H1 (cell line): Measurements from ENCODE around the gene CCN6. TPM values are rescaled to one million over a fixed set of nuclear protein-coding genes. Genes with fewer than 3 reads are reported as not detected.

Experiments used
- CTCF ChIA-PET: fragments of 300-600 bp; sonication (Branson Sonifier 250); formaldehyde crosslinking; loops from one replicate; lab custom pipeline; 2021; ENCODE audit not compliant: partially characterized antibody; lab: Charles Lee
- POLR2A ChIA-PET: fragments of 300-600 bp; sonication (Branson Sonifier 250); formaldehyde crosslinking; loops from one replicate; lab custom pipeline; 2021; ENCODE audit warnings: inconsistent platforms; ENCODE audit not compliant: partially characterized antibody; lab: Charles Lee
- DNase-seq, 2 experiments: peaks; one replicate each; pipeline versions ENCODE4 v3.0.0 to v3.0.0-alpha.2; 2010 to 2022; ENCODE audit warnings: low spot score in 2 of 2, low read depth in 1 of 2, mixed read lengths in 1 of 2
- FAIRE-seq: peaks from 2 replicates; lab custom pipeline; 2011; peaks lifted over from hg19 to GRCh38; lab: Jason Lieb, UNC
- H2AFZ ChIP-seq: 2 replicates; pipeline ENCODE4 v1.8.1; 2012; ENCODE audit warnings: low read length, inconsistent platforms
- H2AK5ac ChIP-seq: 2 replicates; pipeline ENCODE4 v1.6.1; 2013; ENCODE audit warnings: low read depth, low read length
- H2BK120ac ChIP-seq: replicated peaks from 2 replicates; pipeline ENCODE3; 2013; ENCODE audit warnings: low read depth, low read length, inconsistent platforms
- H2BK12ac ChIP-seq: 2 replicates; pipeline ENCODE4 v1.6.1; 2013; ENCODE audit warnings: low read depth, low read length
- H2BK15ac ChIP-seq: 2 replicates; pipeline ENCODE4 v1.6.1; 2013; ENCODE audit warnings: low read length
- H2BK20ac ChIP-seq: 2 replicates; pipeline ENCODE4 v1.6.1; 2013; ENCODE audit warnings: low read length
- H2BK5ac ChIP-seq: 2 replicates; pipeline ENCODE4 v1.6.1; 2013; ENCODE audit warnings: low read depth, low read length
- H3K14ac ChIP-seq: 2 replicates; pipeline ENCODE4 v1.6.1; 2013; ENCODE audit warnings: inconsistent platforms; ENCODE audit not compliant: insufficient read length
- H3K18ac ChIP-seq: 2 replicates; pipeline ENCODE4 v1.6.1; 2013; ENCODE audit warnings: low read length; ENCODE audit errors: extremely low read depth
- H3K23ac ChIP-seq: 2 replicates; pipeline ENCODE4 v1.6.1; 2013; ENCODE audit warnings: inconsistent platforms; ENCODE audit not compliant: insufficient read length
- H3K23me2 ChIP-seq: 2 replicates; pipeline ENCODE4 v1.6.1; 2013; ENCODE audit warnings: low read depth, low read length
- H3K27ac ChIP-seq: 2 replicates; pipeline ENCODE4 v1.6.1; 2011; ENCODE audit warnings: low read depth, low read length, inconsistent platforms
- H3K27me3 ChIP-seq, 4 experiments: replicated peaks in 1 of 4; 1 replicate in 1 of 4; 2 replicates in 3 of 4; pipeline versions ENCODE4 v1.6.1 to v1.8.1; 2011 to 2013; ENCODE audit warnings: low read length in 3 of 4, mild to moderate bottlenecking in 3 of 4, inconsistent platforms in 2 of 4, mixed read lengths in 2 of 4, moderate library complexity in 1 of 4; ENCODE audit not compliant: control insufficient read depth in 3 of 4, insufficient read depth in 3 of 4; ENCODE audit errors: extremely low read depth in 1 of 4
- H3K36me3 ChIP-seq, 4 experiments: 2 replicates each; pipeline versions ENCODE4 v1.6.1 to v1.8.1; 2011 to 2013; ENCODE audit warnings: mild to moderate bottlenecking in 4 of 4, low read length in 3 of 4, moderate library complexity in 2 of 4, control low read depth in 1 of 4, inconsistent platforms in 1 of 4; ENCODE audit not compliant: insufficient read depth in 4 of 4, control insufficient read depth in 2 of 4
- H3K4ac ChIP-seq: replicated peaks from 2 replicates; pipeline ENCODE3; 2013; ENCODE audit warnings: low read length, low read depth, mixed read lengths, inconsistent platforms; ENCODE audit not compliant: insufficient read length
- H3K4me1 ChIP-seq, 4 experiments: replicated peaks in 1 of 4; 1 replicate in 1 of 4; 2 replicates in 3 of 4; pipeline versions ENCODE4 v1.6.1 to v1.8.1; 2011 to 2013; ENCODE audit warnings: low read length in 3 of 4, inconsistent platforms in 2 of 4, mixed read lengths in 1 of 4; ENCODE audit not compliant: insufficient read depth in 4 of 4, control insufficient read depth in 3 of 4
- H3K4me2 ChIP-seq, 2 experiments: 2 replicates each; pipeline versions ENCODE4 v1.6.1 to v1.8.1; 2011 to 2013; ENCODE audit warnings: low read depth in 2 of 2, low read length in 2 of 2, control low read depth in 1 of 2, inconsistent platforms in 1 of 2, mild to moderate bottlenecking in 1 of 2; ENCODE audit not compliant: insufficient read depth in 1 of 2
- H3K4me3 ChIP-seq, 4 experiments: fragments of 200-600, 300-600 bp in 1 of 4; sonication (generic), shearing (Covaris generic), sonication (Bioruptor Twin) in 1 of 4; 2 replicates each; pipeline versions ENCODE4 v1.5.1 to v1.8.1; 2011 to 2016; ENCODE audit warnings: low read length in 4 of 4, low read depth in 3 of 4, control low read depth in 2 of 4, inconsistent platforms in 2 of 4, mild to moderate bottlenecking in 2 of 4, mixed read lengths in 1 of 4, moderate library complexity in 1 of 4; ENCODE audit not compliant: insufficient read depth in 2 of 4; ENCODE audit errors: extremely low read depth in 1 of 4
- H3K56ac ChIP-seq: replicated peaks from 2 replicates; pipeline ENCODE3; 2013; ENCODE audit warnings: low read depth, mild to moderate bottlenecking, mixed read lengths, low read length, inconsistent platforms; ENCODE audit not compliant: insufficient read length
- H3K79me1 ChIP-seq: 2 replicates; pipeline ENCODE4 v1.6.1; 2013; ENCODE audit warnings: low read depth, low read length, control low read depth
- H3K79me2 ChIP-seq, 2 experiments: 2 replicates each; pipeline versions ENCODE4 v1.6.1 to v1.8.1; 2012 to 2013; ENCODE audit warnings: low read length in 2 of 2, mild to moderate bottlenecking in 2 of 2, inconsistent platforms in 1 of 2; ENCODE audit not compliant: insufficient read depth in 2 of 2, control insufficient read depth in 1 of 2
- H3K9ac ChIP-seq, 4 experiments: replicated peaks in 1 of 4; 1 replicate in 1 of 4; 2 replicates in 3 of 4; pipeline versions ENCODE4 v1.6.1 to v1.8.1; 2011 to 2013; ENCODE audit warnings: low read depth in 3 of 4, low read length in 3 of 4, control low read depth in 2 of 4, mild to moderate bottlenecking in 2 of 4, moderate library complexity in 2 of 4, inconsistent platforms in 1 of 4; ENCODE audit errors: extremely low read depth in 1 of 4
- H3K9me3 ChIP-seq, 2 experiments: 2 replicates each; pipeline versions ENCODE4 v1.6.1 to v1.8.1; 2012 to 2013; ENCODE audit warnings: mild to moderate bottlenecking in 2 of 2, moderate library complexity in 2 of 2, control low read depth in 1 of 2, inconsistent platforms in 1 of 2, low read depth in 1 of 2, low read length in 1 of 2, mixed read lengths in 1 of 2; ENCODE audit not compliant: insufficient read depth in 2 of 2
- H4K20me1 ChIP-seq, 2 experiments: replicated peaks in 1 of 2; 2 replicates each; pipeline versions ENCODE3 to v1.8.1; 2011 to 2013; ENCODE audit warnings: inconsistent platforms in 2 of 2, low read length in 2 of 2, mild to moderate bottlenecking in 1 of 2; ENCODE audit not compliant: insufficient read depth in 2 of 2, control insufficient read depth in 1 of 2
- H4K5ac ChIP-seq: 2 replicates; pipeline ENCODE4 v1.6.1; 2013; ENCODE audit warnings: low read length, low read depth, mixed read lengths, inconsistent platforms; ENCODE audit not compliant: insufficient read length
- H4K8ac ChIP-seq: 2 replicates; pipeline ENCODE4 v1.8.0; 2013; ENCODE audit warnings: mild to moderate bottlenecking, moderate library complexity, low read length, inconsistent platforms; ENCODE audit not compliant: insufficient read depth; ENCODE audit errors: extremely low read depth
- H4K91ac ChIP-seq: replicated peaks from 2 replicates; pipeline ENCODE3; 2013; ENCODE audit warnings: low read length, mixed read lengths, inconsistent platforms; ENCODE audit not compliant: insufficient read length
- ATF3 ChIP-seq: IDR thresholded peaks from 2 replicates; pipeline ENCODE4 v1.6.1; 2011; ENCODE audit warnings: low read depth, mild to moderate bottlenecking, low read length; ENCODE audit not compliant: insufficient read depth
- BACH1 ChIP-seq: IDR thresholded peaks from 2 replicates; pipeline ENCODE4 v1.6.1; 2012; ENCODE audit warnings: low read length, improper control_type of control experiment
- CBX8 ChIP-seq: fragments of 300-800, 300-1000 bp; sonication (generic); IDR thresholded peaks from 2 replicates; pipeline ENCODE4 v1.7.1; 2016; ENCODE audit warnings: low read depth, low read length, borderline replicate concordance
- FOSL1 ChIP-seq: IDR thresholded peaks from 2 replicates; pipeline ENCODE4 v1.6.1; 2011; ENCODE audit warnings: mild to moderate bottlenecking, low read depth, low read length, moderate library complexity; ENCODE audit not compliant: insufficient read depth
- HDAC2 ChIP-seq, 2 experiments: fragments of 300-600 bp in 1 of 2; sonication (generic) in 1 of 2; IDR thresholded peaks; 2 replicates each; pipeline ENCODE4 v1.6.1; 2011 to 2012; ENCODE audit warnings: low read depth in 2 of 2, low read length in 2 of 2, mild to moderate bottlenecking in 2 of 2, moderate library complexity in 2 of 2, borderline replicate concordance in 1 of 2, inconsistent platforms in 1 of 2
- JUND ChIP-seq: IDR thresholded peaks from 2 replicates; pipeline ENCODE4 v1.6.1; 2011; ENCODE audit warnings: mild to moderate bottlenecking, improper control_type of control experiment, low read length
- KDM4A ChIP-seq: IDR thresholded peaks from one replicate; pipeline ENCODE4 v1.7.1; 2012; ENCODE audit warnings: low read depth, mild to moderate bottlenecking, moderate library complexity, low read length, inconsistent platforms; ENCODE audit not compliant: severe bottlenecking
- POLR2AphosphoS5 ChIP-seq: IDR thresholded peaks from 2 replicates; pipeline ENCODE4 v1.6.1; 2011; ENCODE audit warnings: low read depth, low read length
- RNF2 ChIP-seq: fragments of 200-900, 300-1000 bp; sonication (generic); IDR thresholded peaks from 2 replicates; pipeline ENCODE4 v1.7.1; 2016; ENCODE audit warnings: borderline replicate concordance, low read depth, mild to moderate bottlenecking, antibody characterized with exemption, low read length; ENCODE audit not compliant: poor library complexity, severe bottlenecking; ENCODE audit errors: missing control alignments
- RXRA ChIP-seq: IDR thresholded peaks from 2 replicates; pipeline ENCODE4 v1.6.1; 2011; ENCODE audit warnings: low read depth, mild to moderate bottlenecking, low read length, moderate library complexity; ENCODE audit not compliant: insufficient read depth
- SUZ12 ChIP-seq: fragments of 200-600 bp; sonication (generic); IDR thresholded peaks from 2 replicates; pipeline ENCODE4 v1.6.1; 2012; ENCODE audit warnings: mild to moderate bottlenecking, inconsistent platforms, low read length, moderate library complexity, mixed read lengths
- TAF7 ChIP-seq: optimal IDR thresholded peaks from 2 replicates; pipeline ENCODE3; 2011; ENCODE audit warnings: low read depth, mild to moderate bottlenecking, inconsistent platforms, low read length, moderate library complexity, borderline replicate concordance
- TCF12 ChIP-seq: IDR thresholded peaks from 2 replicates; pipeline ENCODE4 v1.6.1; 2011; ENCODE audit warnings: low read depth, mild to moderate bottlenecking, low read length
- WGBS, 2 experiments: shearing (Covaris generic) in 1 of 2; methylation state at CpG; one replicate each; pipeline versions ENCODE4 v1.1.6 to v1.1.7; 2013 to 2015; ENCODE audit warnings: low lambda C conversion rate in 2 of 2, mixed read lengths in 2 of 2, inconsistent platforms in 1 of 2, low coverage in 1 of 2, missing lambda C conversion rate in 1 of 2; ENCODE audit not compliant: insufficient replicate concordance in 2 of 2, insufficient coverage in 1 of 2, insufficient read length in 1 of 2; ENCODE audit errors: extremely low coverage in 1 of 2, missing lambda C conversion rate in 1 of 2; 5-methylcytosine and 5-hydroxymethylcytosine counted together
- polyA plus RNA-seq, 7 experiments: library from polyadenylated mRNA; depleted of rRNA in 3 of 7; stranded (reverse) in 5 of 7; unstranded in 2 of 7; fragments of >200 nt in 5 of 7; fragments of 200-250 nt in 2 of 7; gene quantifications; 1 replicate in 5 of 7; 2 replicates in 1 of 7; 4 replicates in 1 of 7; pipeline versions ENCODE4 v1.2.1 to v1.2.3, GENCODE V29; 2011 to 2013; ENCODE audit warnings: missing spikeins in 2 of 7, mixed read lengths in 2 of 7
- total RNA-seq: library from RNA; stranded (reverse); fragmentation: NEBNext Ultra II Directional; extraction: Animal tissue kit (Norgen Biotek cat#: 25700); gene quantifications from 2 replicates; pipeline ENCODE4 v1.2.1, GENCODE V29; 2021

Gene CCN6
- total and polyA plus RNA-seq, 2 of the 8 experiments (the other 6 are each of a cell fraction or from before 2014, with no cell fraction given): not detected

- no peak overlapping the region for H4K91ac ChIP-seq
- no peak overlapping the region for H2BK5ac ChIP-seq
- peaks cover 0 to 8% (median 3%) of the 10 kb centered on the region in 4 experiments; a peak in 1 of 7 replicates for H3K4me1 ChIP-seq
- POLR2A ChIA-PET: interaction anchor here (1.5 kb wide), 1 partner anchor 9 kb away, joined by 4 read pairs; the partner anchor contains the start of genes FAM229B and TUBE1
- H3K9me3 ChIP-seq: no peaks in the 10 kb centered on the region
- H3K27me3 ChIP-seq: no peaks in the 10 kb centered on the region
- no peak overlapping the region for H2BK120ac ChIP-seq
- no peaks in the 10 kb centered on the region for H4K20me1 ChIP-seq
- no peak overlapping the region for H3K4ac ChIP-seq
- H2BK20ac ChIP-seq: no peak overlapping the region
- no peak overlapping the region for H3K18ac ChIP-seq
- no peak overlapping the region for H3K4me2 ChIP-seq
- no peaks in the 10 kb centered on the region for H3K79me1 ChIP-seq
- H3K23ac ChIP-seq: no peak overlapping the region
- H2BK15ac ChIP-seq: no peak overlapping the region
- H3K36me3 ChIP-seq: no peaks in the 10 kb centered on the region
- H4K8ac ChIP-seq: no peak overlapping the region
- H3K27ac ChIP-seq: no peak overlapping the region
- H3K9ac ChIP-seq: no peak overlapping the region
- no peak overlapping the region for H4K5ac ChIP-seq
- no peaks in the 10 kb centered on the region for H3K23me2 ChIP-seq
- no peak for FAIRE-seq
- H3K56ac ChIP-seq: no peak overlapping the region
- no peak overlapping the region for H2AFZ ChIP-seq
- no peaks in the 10 kb centered on the region for H3K79me2 ChIP-seq
- DNase-seq: no peak
- 95% methylated on average over 2 of the region's 2 CpGs; no CpG with 5 or more reads in 1 of the 2 experiments for WGBS, 2 experiments
- no peak overlapping the region for H3K14ac ChIP-seq
- no peak overlapping the region for H2AK5ac ChIP-seq
- no peak overlapping the region for H3K4me3 ChIP-seq
- H2BK12ac ChIP-seq: no peak overlapping the region
- CTCF ChIA-PET: interaction anchor here (1.6 kb wide), 1 partner anchor 11 kb away, joined by 3 read pairs; no protein-coding TSS in a partner anchor
- TF ChIP-seq CBX8 (no peak), RNF2 (no peak), TAF7 (no peak), RXRA (no peak), SUZ12 (no peak), TCF12 (no peak), KDM4A (no peak), POLR2AphosphoS5 (no peak), BACH1 (no peak), JUND (no peak), HDAC2 (IDR thresholded peaks at IDR 0.05; ENCODE audit: borderline replicate concordance in 1 of 2, low read depth in 2 of 2, low read length in 2 of 2) (no peak), ATF3 (no peak), FOSL1 (no peak)
These were observed 43.0 kb downstream of the CCN6 start for GRCh38 chr6:112096901-112097300.
